ENCODE results near the gene LLGL2. TPM values are rescaled to one million over a fixed set of nuclear protein-coding genes. Genes with fewer than 3 reads are reported as not detected.

LLGL2 gene
- total RNA-seq, 2 donors from 2014 or later, result 21.4 to 34.1 TPM

DNA sequence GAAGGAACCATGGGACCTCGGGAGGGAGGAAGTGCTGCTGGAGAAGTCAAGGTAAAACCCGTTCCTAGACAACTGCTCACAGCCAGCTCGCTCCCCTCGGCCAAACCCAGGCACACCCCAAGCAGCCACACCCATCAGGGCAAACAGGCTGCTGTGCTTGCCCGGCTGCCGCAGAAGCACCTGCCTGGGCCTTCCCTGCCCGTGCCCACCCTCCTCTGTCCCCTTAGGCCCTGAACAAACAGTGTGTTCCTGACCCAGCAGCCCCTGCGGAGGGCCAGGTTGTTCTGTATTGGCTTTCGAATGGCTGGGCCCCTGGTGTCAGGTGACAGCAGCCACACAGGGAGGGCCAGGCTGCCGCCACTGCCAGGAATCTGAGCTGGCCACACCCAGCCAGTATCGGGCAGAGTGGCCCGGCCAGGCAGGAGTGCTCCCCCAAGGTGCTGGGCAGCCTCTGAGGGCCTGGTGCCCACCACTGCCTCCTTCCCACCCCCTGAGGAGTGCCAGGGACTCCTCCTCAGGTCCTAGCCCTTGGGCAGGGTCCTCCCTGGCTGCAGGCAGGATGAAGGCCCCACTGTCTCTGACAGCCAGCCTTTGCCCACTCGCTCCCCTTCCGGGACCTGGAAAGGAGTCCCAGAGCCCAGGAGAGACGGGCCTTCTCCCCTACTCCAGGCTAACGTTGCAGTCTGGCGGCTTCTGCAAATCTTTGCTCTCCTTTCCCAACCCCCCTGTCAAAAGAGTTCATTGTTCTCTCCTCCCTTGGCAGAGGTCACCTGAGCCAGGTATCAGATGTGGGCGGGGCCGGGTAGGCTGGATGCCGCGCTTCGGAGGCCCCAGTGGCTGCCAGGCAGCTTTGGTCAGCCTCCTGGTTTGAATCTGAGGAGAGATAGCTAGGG lies 24.0 kb downstream of the LLGL2 start:
- H3K27ac Mint-ChIP-seq, result no peak overlapping the region
- no peaks in the 10 kb centered on the region for H3K27me3 Mint-ChIP-seq
- no peaks in the 10 kb centered on the region for H3K36me3 Mint-ChIP-seq
- DNase-seq (ENCODE audit: low spot score), result no peak
- peak in 1 of 2 donors; percentile 11 for ATAC-seq
- no peaks in the 10 kb centered on the region for H3K9me3 Mint-ChIP-seq
- no peak overlapping the region for H3K4me3 Mint-ChIP-seq
- H3K4me1 Mint-ChIP-seq (ENCODE audit: low read depth in 2 of 2), result peaks cover 5 to 15% of the 10 kb centered on the region in 2 donors

DNA sequence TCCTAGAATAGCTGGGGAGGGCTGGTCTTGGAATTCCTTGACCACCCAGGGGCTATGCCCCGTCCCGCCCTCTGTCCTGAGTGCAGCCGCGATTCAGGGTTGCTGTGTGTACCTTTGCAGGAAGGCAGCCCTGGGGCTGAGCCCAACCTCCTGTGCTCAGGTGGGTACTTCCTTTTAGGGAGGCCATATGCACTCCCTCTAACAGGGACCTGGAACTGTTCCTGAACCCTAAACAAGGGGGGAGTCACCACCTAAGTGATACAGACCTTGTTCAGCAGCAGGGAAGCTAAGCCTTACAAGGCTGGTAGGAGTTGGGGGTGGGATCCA lies 24.6 kb downstream of the LLGL2 start:
- Mint-ChIP-seq H3K27ac (no peak overlapping the region), H3K4me3 (no peak overlapping the region)

DNA sequence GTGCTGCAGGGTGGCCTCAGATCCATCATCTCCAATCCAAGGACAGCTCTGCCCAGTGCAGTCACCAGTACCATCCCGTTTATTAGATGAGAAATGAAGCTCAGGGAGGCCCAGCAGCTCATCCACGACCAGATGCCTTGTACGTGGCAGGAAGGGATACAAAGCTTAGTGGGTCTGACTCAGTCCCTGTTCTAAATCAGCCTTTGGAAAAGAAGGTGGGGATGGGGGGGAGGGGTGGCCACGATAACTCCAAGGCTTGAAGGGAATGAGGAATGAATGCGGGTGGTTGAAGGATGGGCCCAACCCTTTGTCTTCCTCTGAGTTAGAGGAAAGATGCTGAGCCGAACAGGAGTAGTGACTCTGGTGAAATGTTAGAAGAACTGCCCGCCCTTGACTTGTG lies 25.8 kb downstream of the LLGL2 start:
- peak overlapping the region in 1 of 2 donors; percentile 40 for H3K27ac Mint-ChIP-seq
- no peak overlapping the region for H3K4me3 Mint-ChIP-seq
- ATAC-seq, result no peak
- H3K27me3 Mint-ChIP-seq, result no peaks in the 10 kb centered on the region
- H3K36me3 Mint-ChIP-seq, result no peaks in the 10 kb centered on the region
- H3K9me3 Mint-ChIP-seq, result no peaks in the 10 kb centered on the region
- peaks cover 5 to 11% of the 10 kb centered on the region in 2 donors for H3K4me1 Mint-ChIP-seq (ENCODE audit: low read depth in 2 of 2)
- DNase-seq (ENCODE audit: low spot score), result no peak

More for the DNA sequence above, 24.6 kb downstream of the LLGL2 start:
- ATAC-seq, result no peak
- no peaks in the 10 kb centered on the region for H3K27me3 Mint-ChIP-seq
- no peaks in the 10 kb centered on the region for H3K9me3 Mint-ChIP-seq
- DNase-seq (ENCODE audit: low spot score), result no peak
- no peaks in the 10 kb centered on the region for H3K36me3 Mint-ChIP-seq
- peaks cover 5 to 15% of the 10 kb centered on the region in 2 donors for H3K4me1 Mint-ChIP-seq (ENCODE audit: low read depth in 2 of 2)

GRCh38 chr17:75552425-75553294 lies 27.2 kb downstream of the LLGL2 start:
- Mint-ChIP-seq H3K9me3 (no peaks in the 10 kb centered on the region), H3K4me3 (no peak overlapping the region), H3K27me3 (no peaks in the 10 kb centered on the region), H3K4me1 (ENCODE audit: low read depth in 2 of 2) (peaks cover 5 to 10% of the 10 kb centered on the region in 2 donors), H3K36me3 (no peaks in the 10 kb centered on the region), H3K27ac (peak overlapping the region in 1 of 2 donors; percentile 16)
- no peak for ATAC-seq
- no peak for DNase-seq (ENCODE audit: low spot score)

DNA sequence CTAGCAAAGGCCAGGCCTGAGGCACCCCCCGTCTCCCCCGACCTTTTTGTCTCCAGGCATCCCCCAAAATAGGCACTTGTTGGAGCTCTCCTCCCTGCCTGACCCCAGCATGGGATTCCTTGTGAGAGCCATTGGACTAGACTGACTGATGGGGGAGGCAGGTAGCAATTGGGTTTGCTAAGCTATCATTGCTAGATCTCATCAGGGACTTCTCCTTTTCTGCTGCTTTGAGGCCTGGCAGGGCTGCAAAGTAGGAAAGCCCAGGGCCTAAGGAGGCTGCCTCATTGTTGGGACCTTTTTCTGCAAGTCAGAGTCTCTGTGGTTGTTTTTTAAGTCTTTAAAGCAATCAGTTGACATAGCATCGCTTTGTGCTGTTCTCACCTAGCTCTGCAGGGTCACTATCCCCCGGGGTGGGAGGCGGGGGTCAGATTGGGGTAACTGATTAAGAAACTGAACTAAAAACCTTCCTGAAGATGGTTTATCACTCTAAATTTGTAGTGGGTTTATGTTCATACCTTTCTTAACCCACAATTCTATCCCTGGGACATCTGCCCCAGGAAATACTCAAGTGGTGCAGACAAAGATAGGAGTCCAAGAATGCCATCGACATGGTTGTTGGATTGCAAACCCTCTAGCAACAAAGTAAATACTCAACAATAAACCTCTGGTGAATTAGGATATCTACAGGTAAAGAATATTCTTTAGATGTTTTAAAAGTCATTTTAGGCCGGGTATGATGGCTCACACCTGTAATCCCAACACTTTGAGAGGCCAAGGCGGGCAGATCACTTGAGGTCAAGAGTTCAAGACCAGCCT lies 28.0 kb downstream of the LLGL2 start:
- Mint-ChIP-seq H3K9me3 (no peaks in the 10 kb centered on the region), H3K36me3 (no peaks in the 10 kb centered on the region), H3K4me3 (no peak overlapping the region), H3K4me1 (ENCODE audit: low read depth in 2 of 2) (peaks cover 5 to 10% of the 10 kb centered on the region in 2 donors), H3K27me3 (no peaks in the 10 kb centered on the region), H3K27ac (peak overlapping the region in 1 of 2 donors; percentile 16)
- ATAC-seq, result no peak
- DNase-seq (ENCODE audit: low spot score), result no peak

- H3K36me3 Mint-ChIP-seq, result no peaks in the 10 kb centered on the region
- no peaks in the 10 kb centered on the region for H3K27me3 Mint-ChIP-seq
- H3K27ac Mint-ChIP-seq, result no peak overlapping the region
- H3K9me3 Mint-ChIP-seq, result no peaks in the 10 kb centered on the region
- no peak for ATAC-seq
- peaks cover 0 to 9% of the 10 kb centered on the region in 2 donors for H3K4me1 Mint-ChIP-seq (ENCODE audit: low read depth in 2 of 2)
- H3K4me3 Mint-ChIP-seq, result no peak overlapping the region
- no peak for DNase-seq (ENCODE audit: low spot score)
Observed at GRCh38 chr17:75555679-75556153, 30.2 kb downstream of the LLGL2 start.

- no peaks in the 10 kb centered on the region for H3K36me3 Mint-ChIP-seq
- H3K27me3 Mint-ChIP-seq, result no peaks in the 10 kb centered on the region
- peak in 1 of 2 donors; percentile 17 for ATAC-seq
- H3K4me1 Mint-ChIP-seq (ENCODE audit: low read depth in 2 of 2), result peaks cover 0 to 6% of the 10 kb centered on the region in 2 donors
- H3K4me3 Mint-ChIP-seq, result no peak overlapping the region
- no peaks in the 10 kb centered on the region for H3K9me3 Mint-ChIP-seq
- H3K27ac Mint-ChIP-seq, result no peak overlapping the region
- DNase-seq (ENCODE audit: low spot score), result no peak
Observed at GRCh38 chr17:75557075-75557851, 31.8 kb downstream of the LLGL2 start.

GRCh38 chr17:75557852-75558665 lies 32.6 kb downstream of the LLGL2 start:
- no peak for ATAC-seq
- no peaks in the 10 kb centered on the region for H3K9me3 Mint-ChIP-seq
- peaks cover 0 to 6% of the 10 kb centered on the region in 2 donors for H3K4me1 Mint-ChIP-seq (ENCODE audit: low read depth in 2 of 2)
- H3K36me3 Mint-ChIP-seq, result no peaks in the 10 kb centered on the region
- no peak overlapping the region for H3K27ac Mint-ChIP-seq
- H3K4me3 Mint-ChIP-seq, result no peak overlapping the region
- no peaks in the 10 kb centered on the region for H3K27me3 Mint-ChIP-seq
- no peak for DNase-seq (ENCODE audit: low spot score)

DNA sequence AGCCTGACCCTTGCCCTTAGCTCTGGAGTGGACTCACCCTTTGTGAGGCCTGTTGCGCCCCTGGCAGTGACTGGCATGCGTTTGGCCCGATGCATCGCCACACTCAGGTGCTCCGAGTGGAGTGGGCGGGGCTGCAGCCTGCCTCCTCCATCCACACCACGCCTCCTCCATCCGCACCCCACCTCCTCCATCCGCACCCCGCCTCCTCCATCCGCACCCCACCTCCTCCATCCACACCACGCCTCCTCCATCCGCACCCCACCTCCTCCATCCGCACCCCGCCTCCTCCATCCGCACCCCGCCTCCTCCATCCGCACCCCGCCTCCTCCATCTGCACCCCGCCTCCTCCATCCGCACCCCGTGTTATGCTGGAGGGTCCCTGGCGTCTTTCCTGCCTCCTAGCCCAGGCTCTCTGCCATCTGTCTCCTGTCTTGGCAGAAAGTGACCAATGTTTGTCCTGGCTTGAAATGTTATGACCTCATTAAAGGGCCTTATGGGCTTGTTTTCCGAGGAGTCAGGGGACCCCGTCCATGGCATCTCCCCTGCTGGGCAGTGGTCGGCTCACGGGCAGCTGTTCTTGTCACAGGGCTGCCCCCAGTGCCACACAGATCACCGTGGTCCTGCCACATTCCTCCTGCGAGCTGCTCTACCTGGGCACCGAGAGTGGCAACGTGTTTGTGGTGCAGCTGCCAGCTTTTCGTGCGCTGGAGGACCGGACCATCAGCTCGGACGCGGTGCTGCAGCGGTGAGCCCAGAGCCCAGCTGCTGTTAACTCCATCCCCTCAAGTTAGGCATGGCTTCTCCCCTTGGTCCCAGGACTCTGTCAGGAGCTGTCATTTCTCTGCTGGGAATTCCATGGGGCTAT lies 33.4 kb downstream of the LLGL2 start:
- Mint-ChIP-seq H3K4me1 (ENCODE audit: low read depth in 2 of 2) (peaks cover 0 to 6% of the 10 kb centered on the region in 2 donors), H3K27ac (no peak overlapping the region), H3K4me3 (no peak overlapping the region), H3K9me3 (no peaks in the 10 kb centered on the region), H3K36me3 (no peaks in the 10 kb centered on the region), H3K27me3 (no peaks in the 10 kb centered on the region)
- DNase-seq (ENCODE audit: low spot score) (no peak), ATAC-seq (no peak)

DNA sequence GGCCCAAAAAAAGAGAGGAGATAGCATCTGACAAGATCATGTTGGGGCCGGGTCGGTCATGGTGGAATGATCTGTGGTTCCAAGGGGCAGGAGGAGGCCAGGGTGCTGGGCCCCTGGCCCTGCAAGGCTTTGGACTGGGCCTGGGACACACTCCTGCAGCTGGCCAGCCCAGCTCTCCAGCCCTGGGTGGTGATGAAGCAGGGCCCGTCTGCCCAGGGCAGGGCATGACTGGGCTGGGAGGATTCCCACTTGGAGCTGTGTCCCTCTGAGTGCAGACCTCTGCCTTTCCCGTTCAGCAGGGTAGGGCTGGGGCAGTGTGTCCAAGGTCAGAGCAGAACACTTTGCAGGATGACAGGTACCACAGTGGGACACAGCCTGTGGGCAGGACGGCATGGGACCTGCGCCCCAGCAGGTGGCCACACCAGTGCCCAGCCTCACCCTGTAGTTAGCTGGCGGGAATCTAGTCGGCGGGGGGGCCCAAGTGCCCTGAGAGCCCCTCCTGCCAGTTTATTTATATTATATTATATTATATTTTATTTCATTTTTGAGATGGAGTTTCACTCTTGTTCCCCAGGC lies 34.5 kb downstream of the LLGL2 start:
- Mint-ChIP-seq H3K27me3 (no peaks in the 10 kb centered on the region), H3K4me1 (ENCODE audit: low read depth in 2 of 2) (peaks cover 0 to 6% of the 10 kb centered on the region in 2 donors), H3K9me3 (no peaks in the 10 kb centered on the region), H3K27ac (no peak overlapping the region), H3K36me3 (no peaks in the 10 kb centered on the region), H3K4me3 (no peak overlapping the region)
- ATAC-seq (no peak), DNase-seq (ENCODE audit: low spot score) (no peak)

- DNase-seq (ENCODE audit: low spot score), result no peak
- Mint-ChIP-seq H3K4me1 (ENCODE audit: low read depth in 2 of 2) (peaks cover 0 to 14% of the 10 kb centered on the region in 2 donors), H3K4me3 (no peak overlapping the region), H3K27me3 (no peaks in the 10 kb centered on the region), H3K9me3 (no peaks in the 10 kb centered on the region), H3K27ac (no peak overlapping the region), H3K36me3 (no peaks in the 10 kb centered on the region)
- ATAC-seq, result no peak
Observed at GRCh38 chr17:75561927-75562603, 36.6 kb downstream of the LLGL2 start.

Data from natural killer cell treated with Interleukin-12 subunit alpha and Interleukin-12 subunit beta and Interleukin-15 and Interleukin-18, amount 100 ng/mL, for 72 hours (primary cell).